Stimulated activated CD8-positive, alpha-beta memory T cell treated with anti-CD3 and anti-CD28 coated beads, Interleukin-4, amount 100 ng/mL, for 24 hours (primary cell): ENCODE data around the gene PTPRO.
A peak's percentile ranks its signal among the peaks of the same experiment; 100 is the strongest.

Experiments used
- DNase-seq: peaks from one replicate; pipeline ENCODE4 v3.0.0-alpha.2; 2020; ENCODE audit warnings: low read depth

Gene PTPRO

GRCh38 chr12:15561396-15561795, 239.1 kb downstream of the PTPRO start:
- no peak for DNase-seq

- DNase-seq, result no peak
Observed at GRCh38 chr12:15562263-15562662, 240.0 kb downstream of the PTPRO start.

- no peak for DNase-seq
Observed at GRCh38 chr12:15563663-15564062, 241.4 kb downstream of the PTPRO start.

DNA sequence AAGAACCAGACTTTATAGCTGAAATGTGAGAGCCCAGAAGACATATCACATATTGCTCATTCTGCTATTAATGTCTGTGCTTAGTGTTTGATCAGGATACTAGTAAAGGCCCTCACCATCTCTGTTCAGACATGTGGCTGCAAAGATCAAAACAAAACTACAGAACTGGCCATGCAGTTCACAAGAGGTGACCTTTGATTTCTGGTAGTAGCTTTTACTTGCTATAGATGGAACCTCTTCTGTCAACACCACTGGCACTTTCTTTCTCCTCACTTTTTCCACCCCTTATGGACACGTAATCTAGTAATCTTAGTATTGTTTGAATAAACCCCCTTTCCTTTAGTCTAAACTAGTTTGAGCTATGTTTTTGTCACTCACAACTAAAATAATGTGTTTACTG, 252.0 kb downstream of the PTPRO start:
- no peak for DNase-seq

- DNase-seq, result no peak
Observed at GRCh38 chr12:15575671-15576541, 253.6 kb downstream of the PTPRO start.

- DNase-seq, result no peak
Observed at GRCh38 chr12:15580431-15580830, 258.1 kb downstream of the PTPRO start.

DNA sequence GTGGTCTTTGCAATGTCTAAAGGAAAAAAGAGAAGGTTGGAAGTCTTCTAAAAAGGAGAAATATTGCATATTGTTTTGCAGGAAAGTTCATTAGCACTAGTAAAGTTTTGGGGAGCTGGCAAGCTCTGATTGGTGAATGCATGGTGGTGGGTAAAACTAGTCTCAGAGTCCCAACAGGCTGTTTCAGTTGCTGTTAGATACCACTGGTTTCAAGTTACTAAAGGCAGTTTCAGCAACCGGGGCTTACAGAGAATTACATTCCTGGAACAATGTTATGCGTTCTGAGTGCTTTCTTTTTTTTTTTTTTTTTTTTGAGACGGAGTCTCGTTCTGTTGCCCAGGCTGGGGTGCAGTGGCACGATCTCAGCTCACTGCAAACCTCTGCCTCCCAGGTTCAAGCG, 258.7 kb downstream of the PTPRO start:
- DNase-seq, result no peak

- DNase-seq, result no peak
Observed at GRCh38 chr12:15583804-15584203, 261.5 kb downstream of the PTPRO start.

- no peak for DNase-seq
Observed at GRCh38 chr12:15584366-15585041, 262.2 kb downstream of the PTPRO start.

- no peak for DNase-seq
Observed at GRCh38 chr12:15589328-15590032, 267.2 kb downstream of the PTPRO start.

DNA sequence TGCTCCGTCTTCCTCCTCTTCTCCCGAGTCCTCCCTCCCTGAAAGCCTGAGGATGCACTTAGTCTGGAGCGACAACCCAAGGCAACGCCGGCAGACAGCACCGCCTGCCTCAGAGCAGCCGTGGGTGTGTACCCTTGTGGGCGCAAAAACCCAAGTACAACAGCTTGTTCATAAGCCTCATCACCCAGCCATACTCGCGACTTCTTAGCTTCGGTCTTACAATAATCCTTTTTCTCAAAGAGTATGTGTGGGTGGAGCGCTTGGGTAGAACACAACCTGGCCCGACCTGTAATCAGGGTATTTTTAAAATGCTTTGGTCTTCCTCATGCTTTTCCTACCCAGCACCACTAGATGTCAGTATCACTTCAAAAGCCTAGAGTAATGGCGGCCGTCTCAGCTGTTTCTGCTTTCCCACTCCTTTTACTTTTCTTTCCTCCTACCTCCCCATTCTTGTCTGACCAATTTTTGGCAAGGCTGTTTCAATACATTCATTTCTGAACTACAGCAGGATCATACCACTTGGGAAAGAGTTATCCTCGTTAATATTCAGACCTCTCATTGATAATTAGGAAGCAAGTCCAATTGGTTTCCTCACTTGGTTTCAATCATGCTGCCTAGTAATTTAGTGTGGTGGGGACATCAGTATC, 268.0 kb downstream of the PTPRO start:
- DNase-seq, result peak; percentile 2

DNA sequence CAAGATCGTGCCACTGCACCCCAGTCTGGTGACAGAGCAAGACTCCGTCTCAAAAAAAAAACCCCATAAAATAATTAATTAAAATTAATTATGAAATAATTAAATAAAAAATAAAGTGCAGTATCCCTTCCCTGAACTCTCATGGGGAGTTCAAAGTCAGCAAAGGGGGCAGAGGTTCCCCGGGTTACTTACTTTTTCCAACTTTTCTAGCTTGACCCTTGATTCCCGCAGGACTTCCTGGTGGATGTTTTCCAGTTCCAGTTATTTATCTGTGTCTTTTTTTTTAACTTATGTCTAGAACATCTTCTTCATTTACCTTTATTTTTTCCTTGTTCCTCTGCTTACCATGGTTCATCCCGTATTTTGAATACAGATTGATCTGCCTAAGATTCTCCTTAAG, 269.5 kb downstream of the PTPRO start:
- no peak for DNase-seq

- no peak for DNase-seq
Observed at GRCh38 chr12:15592934-15593333, 270.6 kb downstream of the PTPRO start.

GRCh38 chr12:15596174-15596573, 273.9 kb downstream of the PTPRO start:
- DNase-seq, result no peak

DNA sequence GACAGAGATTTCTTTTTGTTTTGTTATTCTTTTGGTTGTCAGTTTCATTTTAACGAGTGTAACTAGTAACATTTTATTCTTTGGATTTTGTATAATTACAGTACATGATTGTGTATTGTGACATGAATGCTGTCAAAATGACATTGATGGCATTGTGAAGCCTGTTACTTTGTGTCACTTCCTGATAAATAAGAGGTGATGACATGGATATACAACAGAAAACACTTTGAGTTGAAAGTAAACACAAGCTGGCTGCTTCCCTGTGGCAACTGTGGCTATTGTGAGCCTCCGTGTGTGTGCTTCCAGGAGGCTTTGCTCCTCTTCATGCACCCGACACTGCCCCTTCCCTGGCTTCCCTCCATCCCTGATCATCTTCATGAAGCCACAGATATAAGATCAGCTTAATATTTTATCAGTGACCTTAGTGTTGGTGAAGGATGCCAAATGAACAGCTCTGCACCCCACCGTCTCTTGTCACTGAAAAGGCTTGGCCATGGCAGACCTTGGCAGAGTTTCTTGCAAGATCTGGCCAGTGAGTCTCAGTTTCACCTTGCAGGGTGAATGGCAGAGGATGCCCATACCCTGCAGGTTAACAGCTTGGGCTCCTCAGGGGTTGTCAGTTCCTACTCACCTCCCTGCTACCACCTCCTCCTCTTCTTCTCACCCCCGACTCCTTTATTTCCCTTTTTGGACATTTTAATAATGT, 275.0 kb downstream of the PTPRO start:
- no peak for DNase-seq

DNA sequence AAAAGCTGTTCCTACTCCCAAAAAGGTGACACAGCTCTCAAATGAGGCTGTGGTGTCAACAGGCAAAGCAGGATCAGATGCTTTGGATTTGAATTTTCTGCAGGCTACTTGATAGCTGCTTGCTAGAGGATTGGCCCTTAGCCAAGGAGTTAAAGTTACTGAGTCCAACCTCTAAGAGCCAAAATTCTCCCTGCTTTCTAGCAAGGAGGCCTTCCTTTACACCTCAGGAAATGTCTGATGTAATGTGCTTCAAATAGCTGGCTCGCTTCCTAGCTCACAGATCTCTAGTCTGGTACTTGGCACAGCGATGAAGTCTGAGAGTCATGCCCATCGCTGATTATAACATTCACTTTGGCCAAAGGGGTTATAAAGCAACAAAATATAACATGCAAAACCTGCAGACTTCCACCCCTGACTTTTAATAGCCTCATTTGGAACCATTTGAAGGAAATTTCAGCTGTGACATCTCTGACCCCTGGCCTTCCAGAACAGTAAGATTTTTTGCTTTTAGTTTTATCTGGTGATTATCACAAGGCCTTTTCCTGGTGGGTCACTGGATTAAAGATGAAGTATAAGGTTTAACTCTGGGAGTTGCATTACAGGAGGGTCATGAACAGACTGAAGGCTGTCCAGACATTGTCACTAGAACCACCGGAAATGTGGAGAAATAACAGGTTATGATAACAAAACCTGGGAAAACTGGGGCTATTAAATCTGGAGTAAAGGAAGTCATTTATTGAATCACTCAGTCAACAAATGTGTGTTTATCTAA, 277.1 kb downstream of the PTPRO start:
- no peak for DNase-seq

- no peak for DNase-seq
Observed at GRCh38 chr12:15600223-15600935, 278.1 kb downstream of the PTPRO start.

GRCh38 chr12:15601210-15601800, 279.0 kb downstream of the PTPRO start:
- no peak for DNase-seq

DNA sequence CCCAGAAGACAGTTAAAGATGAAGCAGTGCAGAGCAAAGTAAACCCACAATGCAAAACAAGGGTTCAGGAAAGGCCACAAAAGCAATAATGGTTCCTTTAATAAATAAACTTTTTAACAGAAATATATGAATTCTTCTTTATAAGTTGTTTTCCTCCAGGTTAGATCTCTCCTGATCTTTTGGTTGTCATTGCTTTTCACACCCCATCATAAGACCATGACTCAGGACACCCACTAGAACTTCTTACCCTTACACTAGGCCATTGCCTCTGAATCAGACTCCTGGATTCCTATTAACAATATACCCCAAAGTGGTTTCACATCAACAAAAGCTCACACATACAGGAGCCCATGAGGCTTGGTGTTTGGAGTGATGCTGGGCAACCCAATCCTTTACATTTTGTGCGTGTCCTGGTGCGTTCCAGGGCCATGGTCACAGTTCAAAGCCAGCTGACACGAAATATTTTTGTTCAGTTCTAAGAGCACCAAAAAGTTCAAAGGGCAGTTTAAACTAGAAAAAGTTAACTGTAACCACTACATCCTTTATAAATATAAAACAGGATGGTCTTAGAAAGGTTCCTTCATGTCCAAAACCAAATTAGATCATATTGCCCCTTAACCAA, 279.9 kb downstream of the PTPRO start:
- no peak for DNase-seq
